ENCODE measurements around the gene PRR3. TPM values are rescaled to one million over a fixed set of nuclear protein-coding genes. Genes with fewer than 3 reads are reported as not detected.
A peak's percentile ranks its signal among the peaks of the same experiment; 100 is the strongest.

The PRR3 gene
- total RNA-seq, 1 experiment from 2014 or later, result 13.1 TPM

- peaks cover 2% of the 10 kb centered on the region; the same call in 1 of the 2 replicates for H3K36me3 Mint-ChIP-seq
- H3K4me1 Mint-ChIP-seq, result peaks cover 33% of the 10 kb centered on the region
- TF ChIP-seq GABPB1 (CRISPR knock-in tag; IDR thresholded peaks at IDR 0.05) (no peak), PRDM15 (CRISPR knock-in tag; IDR thresholded peaks at IDR 0.05) (no peak), ZNF121 (CRISPR knock-in tag; IDR thresholded peaks at IDR 0.05) (no peak), ATF1 (CRISPR knock-in tag; IDR thresholded peaks at IDR 0.05) (no peak), MXD4 (CRISPR knock-in tag; IDR thresholded peaks at IDR 0.05; ENCODE audit: borderline replicate concordance) (no peak), ATF2 (CRISPR knock-in tag; IDR thresholded peaks at IDR 0.05; ENCODE audit: borderline replicate concordance, low read depth) (no peak), JUN (CRISPR knock-in tag; IDR thresholded peaks at IDR 0.05) (no peak), TCF7 (CRISPR knock-in tag; IDR thresholded peaks at IDR 0.05; ENCODE audit: low read depth) (no peak), SMAD4 (CRISPR knock-in tag; IDR thresholded peaks at IDR 0.05) (no peak), PRRX2 (CRISPR knock-in tag; IDR thresholded peaks at IDR 0.05) (no peak), KAT7 (CRISPR knock-in tag; IDR thresholded peaks at IDR 0.05; ENCODE audit: borderline replicate concordance) (no peak), ZNF512 (CRISPR knock-in tag; IDR thresholded peaks at IDR 0.05; ENCODE audit: borderline replicate concordance) (no peak)
- TF ChIP-seq, protein P1, sequence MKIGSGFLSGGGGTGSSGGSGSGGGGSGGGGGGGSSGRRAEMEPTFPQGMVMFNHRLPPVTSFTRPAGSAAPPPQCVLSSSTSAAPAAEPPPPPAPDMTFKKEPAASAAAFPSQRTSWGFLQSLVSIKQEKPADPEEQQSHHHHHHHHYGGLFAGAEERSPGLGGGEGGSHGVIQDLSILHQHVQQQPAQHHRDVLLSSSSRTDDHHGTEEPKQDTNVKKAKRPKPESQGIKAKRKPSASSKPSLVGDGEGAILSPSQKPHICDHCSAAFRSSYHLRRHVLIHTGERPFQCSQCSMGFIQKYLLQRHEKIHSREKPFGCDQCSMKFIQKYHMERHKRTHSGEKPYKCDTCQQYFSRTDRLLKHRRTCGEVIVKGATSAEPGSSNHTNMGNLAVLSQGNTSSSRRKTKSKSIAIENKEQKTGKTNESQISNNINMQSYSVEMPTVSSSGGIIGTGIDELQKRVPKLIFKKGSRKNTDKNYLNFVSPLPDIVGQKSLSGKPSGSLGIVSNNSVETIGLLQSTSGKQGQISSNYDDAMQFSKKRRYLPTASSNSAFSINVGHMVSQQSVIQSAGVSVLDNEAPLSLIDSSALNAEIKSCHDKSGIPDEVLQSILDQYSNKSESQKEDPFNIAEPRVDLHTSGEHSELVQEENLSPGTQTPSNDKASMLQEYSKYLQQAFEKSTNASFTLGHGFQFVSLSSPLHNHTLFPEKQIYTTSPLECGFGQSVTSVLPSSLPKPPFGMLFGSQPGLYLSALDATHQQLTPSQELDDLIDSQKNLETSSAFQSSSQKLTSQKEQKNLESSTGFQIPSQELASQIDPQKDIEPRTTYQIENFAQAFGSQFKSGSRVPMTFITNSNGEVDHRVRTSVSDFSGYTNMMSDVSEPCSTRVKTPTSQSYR (CRISPR knock-in tag; IDR thresholded peaks at IDR 0.05), result no peak
- TF ChIP-seq, protein P2, sequence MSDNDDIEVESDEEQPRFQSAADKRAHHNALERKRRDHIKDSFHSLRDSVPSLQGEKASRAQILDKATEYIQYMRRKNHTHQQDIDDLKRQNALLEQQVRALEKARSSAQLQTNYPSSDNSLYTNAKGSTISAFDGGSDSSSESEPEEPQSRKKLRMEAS (CRISPR knock-in tag; IDR thresholded peaks at IDR 0.05), result no peak
- H3K4me3 Mint-ChIP-seq, result peak overlapping the region; percentile 99
- CTCF ChIA-PET, result interaction anchor here (0.9 to 1.6 kb wide), 8 partner anchors 15 to 123 kb away, joined by 3 to 12 read pairs (median 6); partner anchors contain the start of gene DHX16
- H3K27me3 Mint-ChIP-seq (ENCODE audit: low read depth), result peaks cover 10% of the 10 kb centered on the region
- no peak for ATAC-seq
- no peaks in the 10 kb centered on the region for H3K9me3 Mint-ChIP-seq
- no peak overlapping the region for H3K27ac Mint-ChIP-seq
- no peak for DNase-seq (ENCODE audit: low spot score)
- POLR2A ChIA-PET, result no interaction called here
Observed at GRCh38 chr6:30570263-30570662, 13.2 kb downstream of the PRR3 start.

GRCh38 chr6:30570740-30571074, 13.6 kb downstream of the PRR3 start:
- DNase-seq (ENCODE audit: low spot score) (peak; percentile 14), ATAC-seq (no peak)
- Mint-ChIP-seq H3K4me1 (peaks cover 33% of the 10 kb centered on the region), H3K36me3 (peaks cover 2% of the 10 kb centered on the region; the same call in 1 of the 2 replicates), H3K9me3 (no peaks in the 10 kb centered on the region), H3K27ac (peak overlapping the region; percentile 89), H3K4me3 (peak overlapping the region; percentile 99), H3K27me3 (ENCODE audit: low read depth) (peaks cover 10% of the 10 kb centered on the region)
- POLR2A ChIA-PET, result interaction anchor here (0.9 to 1.1 kb wide), 4 partner anchors 14 to 89 kb away, joined by 3 to 6 read pairs (median 4); partner anchors contain the start of genes GNL1 and PRR3
- TF ChIP-seq ATF6 (CRISPR knock-in tag; IDR thresholded peaks at IDR 0.05), result no peak
- TF ChIP-seq, protein P3, sequence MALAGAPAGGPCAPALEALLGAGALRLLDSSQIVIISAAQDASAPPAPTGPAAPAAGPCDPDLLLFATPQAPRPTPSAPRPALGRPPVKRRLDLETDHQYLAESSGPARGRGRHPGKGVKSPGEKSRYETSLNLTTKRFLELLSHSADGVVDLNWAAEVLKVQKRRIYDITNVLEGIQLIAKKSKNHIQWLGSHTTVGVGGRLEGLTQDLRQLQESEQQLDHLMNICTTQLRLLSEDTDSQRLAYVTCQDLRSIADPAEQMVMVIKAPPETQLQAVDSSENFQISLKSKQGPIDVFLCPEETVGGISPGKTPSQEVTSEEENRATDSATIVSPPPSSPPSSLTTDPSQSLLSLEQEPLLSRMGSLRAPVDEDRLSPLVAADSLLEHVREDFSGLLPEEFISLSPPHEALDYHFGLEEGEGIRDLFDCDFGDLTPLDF (CRISPR knock-in tag; IDR thresholded peaks at IDR 0.05), result 0 out of 2 replicates have a peak, but pooled peaks have one; percentile 7
- CTCF ChIA-PET, result interaction anchor here (0.9 to 1.6 kb wide), 14 partner anchors 15 to 160 kb away, joined by 3 to 12 read pairs (median 4); partner anchors contain the start of gene DHX16
